SK-N-SH (cell line): Measurements from ENCODE around the gene DCAKD. TPM values are rescaled to one million over a fixed set of nuclear protein-coding genes. Genes with fewer than 3 reads are reported as not detected.
A peak's percentile ranks its signal among the peaks of the same experiment; 100 is the strongest.
"Not testable (repeated sequence)": the region's sequence is repeated elsewhere in the genome, so short reads cannot be mapped to it uniquely, and the experiment has no call there.

Experiments used
- CTCF ChIA-PET: fragments of 300-600, 350-600 bp; formaldehyde crosslinking; extraction: SDS; loops from one replicate; lab custom pipeline; 2021; lab: Yijun Ruan, JAX
- POLR2A ChIA-PET: fragments of 350-600 bp; sonication (Branson Sonifier 250); formaldehyde crosslinking; extraction: SDS; loops from one replicate; lab custom pipeline; 2020; ENCODE audit warnings: antibody characterized with exemption, inconsistent platforms; lab: Yijun Ruan, JAX
- DNase-seq: peaks from one replicate; pipeline ENCODE4 v3.0.0; 2012
- H2AFZ ChIP-seq: fragments of 200-600 bp; sonication (generic); 2 replicates; pipeline ENCODE4 v1.8.1; 2016; ENCODE audit warnings: antibody characterized with exemption, mild to moderate bottlenecking, low read depth
- H3F3A ChIP-seq: fragments of 200-600 bp; sonication (generic); replicated peaks from 2 replicates; pipeline ENCODE3; 2016; ENCODE audit warnings: antibody characterized with exemption, mild to moderate bottlenecking; ENCODE audit not compliant: insufficient read depth
- H3K27ac ChIP-seq, 2 experiments: fragments of 200-500 bp in 1 of 2; fragments of 200-600 bp in 1 of 2; sonication (Bioruptor generic) in 1 of 2; sonication (generic), shearing (Covaris generic) in 1 of 2; 2 replicates each; pipeline versions ENCODE4 v1.5.1 to v1.6.1; 2014 to 2016; ENCODE audit warnings: low read depth in 2 of 2, inconsistent platforms in 1 of 2, low read length in 1 of 2, mild to moderate bottlenecking in 1 of 2, mixed read lengths in 1 of 2
- H3K27me3 ChIP-seq: fragments of 200-600 bp; sonication (generic), shearing (Covaris generic); 2 replicates; pipeline ENCODE4 v1.6.1; 2016; ENCODE audit warnings: mixed run types; ENCODE audit not compliant: insufficient read depth
- H3K36me3 ChIP-seq, 2 experiments: fragments of 200-500 bp in 1 of 2; fragments of 200-600 bp in 1 of 2; sonication (Bioruptor generic) in 1 of 2; sonication (generic) in 1 of 2; replicated peaks in 1 of 2; 2 replicates each; pipeline versions ENCODE3 to v1.5.1; 2014 to 2016; ENCODE audit warnings: low read length in 1 of 2, mild to moderate bottlenecking in 1 of 2; ENCODE audit not compliant: insufficient read depth in 2 of 2, control insufficient read depth in 1 of 2
- H3K4me1 ChIP-seq, 2 experiments: fragments of 200-500 bp in 1 of 2; fragments of 200-600 bp in 1 of 2; sonication (Bioruptor generic) in 1 of 2; sonication (generic), shearing (Covaris generic) in 1 of 2; 2 replicates each; pipeline versions ENCODE4 v1.5.1 to v1.6.1; 2014 to 2016; ENCODE audit warnings: low read depth in 1 of 2, low read length in 1 of 2, mixed run types in 1 of 2; ENCODE audit not compliant: insufficient read depth in 2 of 2, control insufficient read depth in 1 of 2
- H3K4me2 ChIP-seq: fragments of 200-600 bp; sonication (generic), shearing (Covaris generic); 2 replicates; pipeline ENCODE4 v1.6.1; 2017; ENCODE audit warnings: mixed run types
- H3K4me3 ChIP-seq, 2 experiments: fragments of 200-500 bp in 1 of 2; fragments of 200-600 bp in 1 of 2; sonication (Bioruptor generic) in 1 of 2; sonication (generic), shearing (Covaris generic) in 1 of 2; 2 replicates each; pipeline versions ENCODE4 v1.5.1 to v1.8.1; 2014 to 2016; ENCODE audit warnings: low read depth in 2 of 2, inconsistent platforms in 1 of 2, low read length in 1 of 2, mild to moderate bottlenecking in 1 of 2, mixed read lengths in 1 of 2, moderate library complexity in 1 of 2
- H3K79me2 ChIP-seq: fragments of 200-600 bp; sonication (generic); 2 replicates; pipeline ENCODE4 v1.8.1; 2017; ENCODE audit warnings: mild to moderate bottlenecking; ENCODE audit not compliant: insufficient read depth
- H3K9ac ChIP-seq: fragments of 200-600 bp; sonication (generic); 2 replicates; pipeline ENCODE4 v1.6.1; 2017; ENCODE audit warnings: mixed run types
- H3K9me2 ChIP-seq: fragments of 200-600 bp; sonication (generic); 2 replicates; pipeline ENCODE4 v1.6.1; 2017; ENCODE audit warnings: mixed run types
- H3K9me3 ChIP-seq: fragments of 200-600 bp; sonication (generic); 2 replicates; pipeline ENCODE4 v1.6.1; 2017; ENCODE audit warnings: mixed run types, mild to moderate bottlenecking, moderate library complexity
- H4K20me1 ChIP-seq: fragments of 200-600 bp; sonication (generic); 2 replicates; pipeline ENCODE4 v1.6.1; 2017; ENCODE audit warnings: mild to moderate bottlenecking, mixed run types; ENCODE audit not compliant: insufficient read depth
- EP300 ChIP-seq, 2 experiments: IDR thresholded peaks; 2 replicates each; pipeline versions ENCODE4 v1.4.0 to v1.6.1; 2012; ENCODE audit warnings: borderline replicate concordance in 1 of 2, low read depth in 1 of 2, low read length in 1 of 2
- EZH2phosphoT487 ChIP-seq: fragments of 200-600 bp; sonication (generic); IDR thresholded peaks from 2 replicates; pipeline ENCODE4 v1.6.1; 2017; ENCODE audit warnings: low read depth, mixed run types, mild to moderate bottlenecking, antibody characterized with exemption, moderate library complexity, borderline replicate concordance
- NFIC ChIP-seq: IDR thresholded peaks from 2 replicates; pipeline ENCODE4 v1.4.0; 2012; ENCODE audit warnings: borderline replicate concordance
- SIN3A ChIP-seq: IDR thresholded peaks from 2 replicates; pipeline ENCODE4 v1.6.1; 2012; ENCODE audit warnings: low read depth, mild to moderate bottlenecking, low read length, moderate library complexity, borderline replicate concordance
- WGBS: methylation state at CpG from one replicate; pipeline ENCODE4 v1.1.6; 2017; ENCODE audit warnings: low lambda C conversion rate; 5-methylcytosine and 5-hydroxymethylcytosine counted together
- polyA plus RNA-seq, 3 experiments: library from polyadenylated mRNA; depleted of rRNA; stranded (reverse); fragments of >200 nt; gene quantifications; 2 replicates each; pipeline ENCODE4 v1.2.3, GENCODE V29; 2012
- TF ChIP-seq, protein P1 (sequence below): IDR thresholded peaks from 2 replicates; pipeline ENCODE4 v1.4.0; 2012; ENCODE audit warnings: low read depth, borderline replicate concordance
- TF ChIP-seq, protein P2 (sequence below): fragments of 150-350 bp; IDR thresholded peaks from 2 replicates; pipeline ENCODE4 v1.6.1; 2016; ENCODE audit warnings: mild to moderate bottlenecking, low read depth, low read length

Gene DCAKD
- polyA plus RNA-seq, 1 of the 3 experiments (the other 2 are of a cell fraction) = 48.8 TPM

DNA sequence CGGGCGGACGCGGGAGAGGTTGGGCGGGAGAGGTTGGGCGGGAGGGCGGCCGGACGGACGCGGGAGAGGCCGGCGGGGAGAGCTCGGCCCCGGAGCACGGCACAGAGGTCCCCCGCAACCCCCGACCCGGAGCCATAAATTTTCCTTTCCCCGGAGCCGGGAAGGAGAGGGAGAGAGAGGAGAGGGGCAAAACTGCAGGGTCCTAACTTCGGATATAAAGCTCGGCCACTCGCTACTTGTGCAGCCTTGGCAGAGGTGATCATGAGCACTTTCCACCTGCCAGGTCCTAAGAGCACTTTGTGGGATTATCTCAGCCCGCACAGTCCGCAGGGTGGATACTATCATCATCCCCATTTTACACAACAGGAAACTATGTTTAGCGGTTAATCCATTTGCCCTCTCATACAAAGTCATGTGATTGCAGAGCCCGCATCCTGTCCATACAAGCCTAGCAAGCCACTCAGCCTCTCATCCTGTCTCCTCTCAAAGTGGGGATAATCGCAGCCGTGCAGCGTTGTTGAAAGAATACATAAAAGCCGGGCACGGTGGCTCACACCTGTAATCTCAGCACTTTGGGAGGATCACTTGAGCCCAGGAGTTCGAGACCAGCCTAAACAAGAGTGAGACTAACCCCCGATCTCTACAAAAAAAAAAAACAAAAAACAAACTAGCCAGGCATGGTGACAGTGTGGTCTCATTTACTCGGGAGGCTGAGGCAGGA, 780 bp upstream of the DCAKD start:
- H3F3A ChIP-seq = peaks cover 22% of the 10 kb centered on the region
- TF ChIP-seq NFIC (no peak), SIN3A (no peak)
- TF ChIP-seq, protein P1, sequence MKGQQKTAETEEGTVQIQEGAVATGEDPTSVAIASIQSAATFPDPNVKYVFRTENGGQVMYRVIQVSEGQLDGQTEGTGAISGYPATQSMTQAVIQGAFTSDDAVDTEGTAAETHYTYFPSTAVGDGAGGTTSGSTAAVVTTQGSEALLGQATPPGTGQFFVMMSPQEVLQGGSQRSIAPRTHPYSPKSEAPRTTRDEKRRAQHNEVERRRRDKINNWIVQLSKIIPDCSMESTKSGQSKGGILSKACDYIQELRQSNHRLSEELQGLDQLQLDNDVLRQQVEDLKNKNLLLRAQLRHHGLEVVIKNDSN = peak; percentile 69; the same call in 1 of the 2 replicates
- TF ChIP-seq, all 33 proteins: peak for 1
- peak overlapping the region; percentile 87 for H3K4me2 ChIP-seq
- peak overlapping the region; percentile 61 to 85 for H3K27ac ChIP-seq
- no peaks in the 10 kb centered on the region for H3K9me3 ChIP-seq
- ChIA-PET POLR2A (interaction anchor here (0.5 to 3.4 kb wide), 4 partner anchors 9 to 274 kb away, joined by 3 to 14 read pairs (median 8); partner anchors contain the start of genes HEXIM1 and NMT1), CTCF (interaction anchor here (1.5 kb wide), 1 partner anchor 174 kb away, joined by 3 read pairs; no protein-coding TSS in a partner anchor)
- H4K20me1 ChIP-seq = no peaks in the 10 kb centered on the region
- peak overlapping the region; percentile 75 for H2AFZ ChIP-seq
- peak overlapping the region; percentile 53 to 70 for H3K4me3 ChIP-seq
- H3K9me2 ChIP-seq = no peaks in the 10 kb centered on the region
- no peaks in the 10 kb centered on the region for H3K36me3 ChIP-seq
- peak; percentile 65 for DNase-seq
- H3K9ac ChIP-seq = peak overlapping the region; percentile 82
- no peaks in the 10 kb centered on the region for H3K27me3 ChIP-seq
- H3K79me2 ChIP-seq = peaks cover 46% of the 10 kb centered on the region
- no peaks in the 10 kb centered on the region; a peak in 1 of 4 replicates for H3K4me1 ChIP-seq
- 26% methylated on average over 29 of the region's 36 CpGs for WGBS

DNA sequence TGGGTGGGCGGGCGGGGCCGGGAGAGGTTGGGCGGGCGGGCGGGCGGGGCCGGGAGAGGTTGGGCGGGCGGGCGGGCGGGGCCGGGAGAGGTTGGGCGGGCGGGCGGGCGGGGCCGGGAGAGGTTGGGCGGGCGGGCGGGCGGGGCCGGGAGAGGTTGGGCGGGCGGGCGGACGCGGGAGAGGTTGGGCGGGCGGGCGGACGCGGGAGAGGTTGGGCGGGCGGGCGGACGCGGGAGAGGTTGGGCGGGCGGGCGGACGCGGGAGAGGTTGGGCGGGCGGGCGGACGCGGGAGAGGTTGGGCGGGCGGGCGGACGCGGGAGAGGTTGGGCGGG, 254 bp upstream of the DCAKD start:
- H3K9me2 ChIP-seq, H3K9me3 ChIP-seq, H4K20me1 ChIP-seq, DNase-seq, H2AFZ ChIP-seq, H3K27ac ChIP-seq, H3K4me1 ChIP-seq, H3K4me2 ChIP-seq, H3K36me3 ChIP-seq, H3K27me3 ChIP-seq: not testable (repeated sequence)
- H3F3A ChIP-seq = peaks cover 22% of the 10 kb centered on the region
- CTCF ChIA-PET = interaction anchor here (2.9 to 3.9 kb wide), 2 partner anchors 29 to 80 kb away, joined by 10 to 20 read pairs; partner anchors contain the start of gene PLCD3
- peak overlapping the region in 1 of 2 experiments; percentile 53; a peak in 2 of 4 replicates for H3K4me3 ChIP-seq
- WGBS = no CpG with 5 or more reads among the region's 54 CpGs
- peaks cover 52% of the 10 kb centered on the region for H3K79me2 ChIP-seq
- POLR2A ChIA-PET = interaction anchor here (1.0 to 3.4 kb wide), 3 partner anchors 9 to 97 kb away, joined by 3 to 14 read pairs (median 12); partner anchors contain the start of genes HEXIM1 and NMT1
- H3K9ac ChIP-seq = peak overlapping the region; percentile 82; the same call in 1 of the 2 replicates

DNA sequence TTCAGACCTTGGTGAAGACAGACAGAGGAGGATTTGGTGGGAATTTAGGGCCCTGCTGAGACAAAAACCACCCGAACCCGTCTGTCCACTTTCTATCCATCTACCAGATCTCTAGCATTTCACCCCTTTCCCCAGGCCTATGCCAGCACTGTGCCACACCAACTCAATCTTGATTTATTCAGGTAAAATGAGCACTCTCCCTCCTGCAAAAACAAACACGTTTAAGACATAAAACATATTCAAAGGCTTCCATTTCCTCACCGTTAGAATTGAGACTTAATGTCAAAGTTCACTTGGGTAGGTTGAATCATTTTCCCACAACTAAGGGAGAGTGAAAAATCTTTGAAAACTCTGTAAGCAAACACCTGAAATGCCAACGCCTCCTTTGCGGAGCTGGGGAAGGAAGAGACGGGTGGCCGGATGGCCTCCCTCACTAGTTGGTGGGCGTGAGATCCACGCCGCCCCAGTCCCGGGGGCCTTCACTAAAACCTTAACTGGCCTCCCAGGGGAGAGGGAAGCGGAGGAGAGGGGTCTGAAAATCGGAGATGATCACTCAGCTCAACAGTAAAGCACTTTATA, 862 bp downstream of the DCAKD start:
- peak; percentile 56 for DNase-seq
- H4K20me1 ChIP-seq = no peaks in the 10 kb centered on the region
- H3K9ac ChIP-seq = peak overlapping the region; percentile 91
- H3K79me2 ChIP-seq = peaks cover 63% of the 10 kb centered on the region
- H3K9me2 ChIP-seq = no peaks in the 10 kb centered on the region
- TF ChIP-seq, protein P2, sequence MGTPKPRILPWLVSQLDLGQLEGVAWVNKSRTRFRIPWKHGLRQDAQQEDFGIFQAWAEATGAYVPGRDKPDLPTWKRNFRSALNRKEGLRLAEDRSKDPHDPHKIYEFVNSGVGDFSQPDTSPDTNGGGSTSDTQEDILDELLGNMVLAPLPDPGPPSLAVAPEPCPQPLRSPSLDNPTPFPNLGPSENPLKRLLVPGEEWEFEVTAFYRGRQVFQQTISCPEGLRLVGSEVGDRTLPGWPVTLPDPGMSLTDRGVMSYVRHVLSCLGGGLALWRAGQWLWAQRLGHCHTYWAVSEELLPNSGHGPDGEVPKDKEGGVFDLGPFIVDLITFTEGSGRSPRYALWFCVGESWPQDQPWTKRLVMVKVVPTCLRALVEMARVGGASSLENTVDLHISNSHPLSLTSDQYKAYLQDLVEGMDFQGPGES = no peak
- no peak for TF ChIP-seq EP300 (IDR thresholded peaks at IDR 0.05; ENCODE audit: borderline replicate concordance in 1 of 2, low read depth in 1 of 2, low read length in 1 of 2)
- no peak for TF ChIP-seq EZH2phosphoT487
- ChIA-PET POLR2A (interaction anchor here (0.8 to 3.4 kb wide), 3 partner anchors 10 to 19 kb away, joined by 3 to 14 read pairs (median 12); partner anchors contain the start of gene NMT1), CTCF (interaction anchor here (1.0 to 3.9 kb wide), 9 partner anchors 11 to 130 kb away, joined by 3 to 20 read pairs (median 6); partner anchors contain the start of genes ACBD4, HEXIM1 and PLCD3)
- H3K27ac ChIP-seq = peak overlapping the region; percentile 92
- H2AFZ ChIP-seq = peak overlapping the region; percentile 75
- H3F3A ChIP-seq = peaks cover 16% of the 10 kb centered on the region
- H3K27me3 ChIP-seq = no peaks in the 10 kb centered on the region
- peak overlapping the region; percentile 60 to 79 for H3K4me3 ChIP-seq
- peak overlapping the region; percentile 90 for H3K4me2 ChIP-seq
- 6% methylated on average over 12 of the region's 14 CpGs for WGBS
- no peaks in the 10 kb centered on the region for H3K9me3 ChIP-seq
- no peaks in the 10 kb centered on the region; a peak in 1 of 4 replicates for H3K4me1 ChIP-seq
- peaks cover 0 to 5% of the 10 kb centered on the region in 2 experiments for H3K36me3 ChIP-seq
